K562 (cell line): Measurements from ENCODE around the gene CYP2W1. TPM values are rescaled to one million over a fixed set of nuclear protein-coding genes. Genes with fewer than 3 reads are reported as not detected.
A peak's percentile ranks its signal among the peaks of the same experiment; 100 is the strongest.

Experiments used
- BCOR ChIP-seq: fragments of 450-650 bp; IDR thresholded peaks from 2 replicates; pipeline ENCODE4 v1.6.1; 2016
- DACH1 ChIP-seq: fragments of 450-650 bp; IDR thresholded peaks from 2 replicates; pipeline ENCODE4 v1.6.1; 2018; ENCODE audit not compliant: partially characterized antibody
- EGR1 ChIP-seq: fragments of 450-650 bp; conservative IDR thresholded peaks from 2 replicates; pipeline ENCODE4 v1.6.1; 2017; ENCODE audit warnings: mild to moderate bottlenecking
- EP400 ChIP-seq: fragments of 450-650 bp; IDR thresholded peaks from 2 replicates; pipeline ENCODE4 v1.6.1; 2017; ENCODE audit warnings: antibody characterized with exemption, mild to moderate bottlenecking, moderate library complexity
- ETS1 ChIP-seq: conservative IDR thresholded peaks from 2 replicates; pipeline ENCODE4 v1.6.1; 2011; ENCODE audit warnings: low read depth, mild to moderate bottlenecking, low read length; ENCODE audit not compliant: control insufficient read depth
- HBP1 ChIP-seq: fragments of 450-650 bp; formaldehyde crosslinking; IDR thresholded peaks from 2 replicates; pipeline ENCODE4 v1.4.0; 2022; ENCODE audit warnings: missing genetic modification characterization
- HDAC6 ChIP-seq: IDR thresholded peaks from 2 replicates; pipeline ENCODE4 v1.6.1; 2012; ENCODE audit warnings: low read depth, mild to moderate bottlenecking, control low read depth, inconsistent platforms, low read length, moderate library complexity
- HMGN3 ChIP-seq: IDR thresholded peaks from 2 replicates; pipeline ENCODE4 v1.6.1; 2011; ENCODE audit warnings: borderline replicate concordance, low read depth, mild to moderate bottlenecking, mixed read lengths, low read length; ENCODE audit not compliant: insufficient read length; ENCODE audit errors: extremely low read depth
- MYC ChIP-seq, 2 experiments: fragments of 250-450 bp in 1 of 2; sonication (Bioruptor Pico) in 1 of 2; IDR thresholded peaks; 2 replicates each; pipeline versions ENCODE4 v1.5.1 to v1.6.1; 2012 to 2021; ENCODE audit warnings: low read depth in 2 of 2, borderline replicate concordance in 1 of 2, improper control_type of control experiment in 1 of 2, low read length in 1 of 2, mild to moderate bottlenecking in 1 of 2, moderate library complexity in 1 of 2
- POLR2AphosphoS5 ChIP-seq: IDR thresholded peaks from 2 replicates; pipeline ENCODE4 v1.6.1; 2011; ENCODE audit warnings: mild to moderate bottlenecking, low read depth, low read length, moderate library complexity; ENCODE audit not compliant: control insufficient read depth, insufficient read depth
- RB1 ChIP-seq: fragments of 450-650 bp; IDR thresholded peaks from 2 replicates; pipeline ENCODE4 v1.6.1; 2017; ENCODE audit warnings: low read depth, mild to moderate bottlenecking
- SIN3B ChIP-seq: fragments of 450-650 bp; IDR thresholded peaks from 2 replicates; pipeline ENCODE4 v1.6.1; 2017; ENCODE audit warnings: low read depth, mild to moderate bottlenecking, moderate library complexity
- STAG1 ChIP-seq: sonication (generic); formaldehyde crosslinking; IDR thresholded peaks from 2 replicates; pipeline ENCODE4 v1.5.0; 2020; ENCODE audit warnings: missing genetic modification reagents, borderline replicate concordance
- TAF7 ChIP-seq: fragments of 450-650 bp; IDR thresholded peaks from 2 replicates; pipeline ENCODE4 v1.6.1; 2016; ENCODE audit warnings: missing genetic modification characterization, missing compliant biosample characterization
- YY1 ChIP-seq, 3 experiments: IDR thresholded peaks; 2 replicates each; pipeline ENCODE4 v1.6.1; 2011; ENCODE audit warnings: low read length in 2 of 3, mild to moderate bottlenecking in 2 of 3, moderate library complexity in 2 of 3, borderline replicate concordance in 1 of 3, control low read depth in 1 of 3, low read depth in 1 of 3; ENCODE audit not compliant: insufficient read depth in 3 of 3, insufficient replicate concordance in 2 of 3, control insufficient read depth in 1 of 3, insufficient read length in 1 of 3; ENCODE audit errors: extremely low read depth in 1 of 3
- ZBTB33 ChIP-seq: sonication (generic); formaldehyde crosslinking; IDR thresholded peaks from 2 replicates; pipeline ENCODE4 v1.8.1; 2023; ENCODE audit warnings: mild to moderate bottlenecking, missing genetic modification reagents
- ZBTB9 ChIP-seq: fragments of 450-650 bp; formaldehyde crosslinking; IDR thresholded peaks from 2 replicates; pipeline ENCODE4 v1.4.0; 2020; ENCODE audit warnings: mild to moderate bottlenecking, moderate library complexity
- ZNF316 ChIP-seq: fragments of 450-650 bp; IDR thresholded peaks from 2 replicates; pipeline ENCODE4 v1.6.1; 2016
- ZNF324 ChIP-seq: fragments of 250-450 bp; sonication (Bioruptor Pico); IDR thresholded peaks from 2 replicates; pipeline ENCODE4 v1.4.0; 2020; ENCODE audit warnings: mild to moderate bottlenecking
- polyA plus RNA-seq, 8 experiments: library from polyadenylated mRNA; depleted of rRNA in 4 of 8; stranded (reverse) in 5 of 8; unstranded in 3 of 8; fragments of >200 nt; fragmentation: Nextera tagmentation in 2 of 8; fragmentation: Illumina TruSeq in 1 of 8; extraction: Ambion mirVana in 2 of 8; extraction: Trizol in 1 of 8; gene quantifications; 2 replicates each; pipeline versions ENCODE4 v1.2.1 to v1.2.3, GENCODE V29; 2011 to 2014; ENCODE audit warnings: inconsistent platforms in 1 of 8, missing spikeins in 1 of 8
- total RNA-seq, 7 experiments: library from RNA; depleted of rRNA in 6 of 7; stranded (reverse); fragments of >200 nt in 6 of 7; fragmentation: Illumina TruSeq in 2 of 7; extraction: Trizol in 2 of 7; gene quantifications; 2 replicates each; pipeline versions ENCODE4 v1.2.1 to v1.2.3, GENCODE V29; 2011 to 2021; ENCODE audit warnings: low replicate concordance in 1 of 7

Gene CYP2W1
- total and polyA plus RNA-seq, 9 of the 15 experiments (the other 6 are each of a cell fraction or from before 2014, with no cell fraction given), result not detected

GRCh38 chr7:974820-975681 is 7.9 kb upstream of the CYP2W1 start, which contains the start of gene COX19 (continued):
- TF ChIP-seq YY1 (IDR thresholded peaks at IDR 0.05; ENCODE audit: borderline replicate concordance in 1 of 3, control insufficient read depth in 1 of 3, extremely low read depth in 1 of 3, insufficient read depth in 3 of 3, insufficient read length in 1 of 3, insufficient replicate concordance in 2 of 3, low read depth in 1 of 3, low read length in 2 of 3), result peak; percentile 47 to 94 (median 92)
- TF ChIP-seq HBP1 (CRISPR knock-in tag), result 0 out of 2 replicates have a peak, but pooled peaks have one; percentile 39
- TF ChIP-seq MYC (IDR thresholded peaks at IDR 0.05; ENCODE audit: low read depth, low read length), result peak; percentile 75
- TF ChIP-seq MYC (CRISPR knock-in tag; IDR thresholded peaks at IDR 0.05; ENCODE audit: borderline replicate concordance, low read depth), result peak; percentile 48; the same call in 1 of the 2 replicates
- peak; percentile 57 for TF ChIP-seq EGR1
- peak; percentile 90 for TF ChIP-seq ETS1
- peak; percentile 73; the same call in 1 of the 2 replicates for TF ChIP-seq ZBTB33 (CRISPR knock-in tag)
- peak; percentile 98 for TF ChIP-seq BCOR
- TF ChIP-seq SIN3B, result peak; percentile 86
- peak; percentile 35; the same call in 1 of the 2 replicates for TF ChIP-seq ZNF324
- peak; percentile 91 for TF ChIP-seq ZBTB9 (CRISPR knock-in tag)
- TF ChIP-seq TAF7 (tag), result peak; percentile 78
- no peak for TF ChIP-seq DACH1
- TF ChIP-seq RB1, result peak; percentile 76
- TF ChIP-seq HMGN3, result peak; percentile 52
- peak; percentile 93 for TF ChIP-seq EP400
- peak; percentile 85 for TF ChIP-seq POLR2AphosphoS5
- TF ChIP-seq ZNF316, result no peak
- TF ChIP-seq HDAC6, result no peak
- TF ChIP-seq STAG1 (CRISPR knock-in tag), result no peak
